Neural progenitor cell (in vitro differentiated cells): Measurements from ENCODE around the gene WBP2. TPM values are rescaled to one million over a fixed set of nuclear protein-coding genes. Genes with fewer than 3 reads are reported as not detected.
A peak's percentile ranks its signal among the peaks of the same experiment; 100 is the strongest.

ENCODE experiments used
- DNase-seq: peaks from one replicate; pipeline ENCODE4 v3.0.0-alpha.2; 2016; ENCODE audit warnings: low spot score
- H2AFZ ChIP-seq: fragments of 200-600 bp; sonication (generic); replicated peaks from 2 replicates; pipeline ENCODE4 v1.6.1; 2016; ENCODE audit warnings: antibody characterized with exemption
- H3F3A ChIP-seq: fragments of 200-600 bp; sonication (generic); 2 replicates; pipeline ENCODE4 v1.6.1; 2016; ENCODE audit warnings: antibody characterized with exemption, low read depth
- H3K27ac ChIP-seq: fragments of 200-600 bp; sonication (generic); 2 replicates; pipeline ENCODE4 v1.5.1; 2016; ENCODE audit warnings: mild to moderate bottlenecking
- H3K27me3 ChIP-seq: fragments of 200-600 bp; sonication (generic); 2 replicates; pipeline ENCODE4 v1.6.1; 2016; ENCODE audit warnings: mild to moderate bottlenecking, moderate library complexity
- H3K36me3 ChIP-seq: fragments of 200-600 bp; sonication (generic); 2 replicates; pipeline ENCODE4 v1.5.1; 2016
- H3K4me1 ChIP-seq: fragments of 200-600 bp; sonication (generic); 2 replicates; pipeline ENCODE4 v1.6.1; 2016; ENCODE audit warnings: mixed run types
- H3K4me2 ChIP-seq: fragments of 200-600 bp; sonication (generic); 2 replicates; pipeline ENCODE4 v1.6.1; 2016
- H3K4me3 ChIP-seq: fragments of 200-600 bp; sonication (generic); 2 replicates; pipeline ENCODE4 v1.5.1; 2016
- H3K79me2 ChIP-seq: fragments of 200-600 bp; sonication (generic); 2 replicates; pipeline ENCODE4 v1.6.1; 2016; ENCODE audit warnings: low read depth
- H3K9ac ChIP-seq: fragments of 200-600 bp; sonication (generic); 2 replicates; pipeline ENCODE4 v1.6.1; 2016
- H3K9me3 ChIP-seq: fragments of 200-600 bp; sonication (generic); 2 replicates; pipeline ENCODE4 v1.5.1; 2016; ENCODE audit warnings: low read depth
- H4K20me1 ChIP-seq: fragments of 200-600 bp; sonication (generic); 2 replicates; pipeline ENCODE4 v1.6.1; 2016; ENCODE audit warnings: low read depth
- H3K27ac Mint-ChIP-seq: 3 replicates; pipeline ENCODE4 v1.8.0; 2021; ENCODE audit warnings: mixed read lengths
- H3K27me3 Mint-ChIP-seq: 2 replicates; pipeline ENCODE4 v1.8.0; 2022; ENCODE audit warnings: low read depth, mild to moderate bottlenecking, inconsistent platforms, moderate library complexity, mixed read lengths; ENCODE audit not compliant: insufficient read depth
- H3K36me3 Mint-ChIP-seq: 3 replicates; pipeline ENCODE4 v1.8.0; 2021; ENCODE audit warnings: mixed read lengths
- H3K4me1 Mint-ChIP-seq: 3 replicates; pipeline ENCODE4 v1.8.0; 2021; ENCODE audit warnings: mixed read lengths
- H3K4me3 Mint-ChIP-seq: 3 replicates; pipeline ENCODE4 v1.8.0; 2021; ENCODE audit warnings: mild to moderate bottlenecking, moderate library complexity, mixed read lengths
- H3K9me3 Mint-ChIP-seq: 3 replicates; pipeline ENCODE4 v1.8.0; 2020; ENCODE audit warnings: mixed read lengths
- CTCF ChIP-seq: fragments of 200-600 bp; sonication (generic); IDR thresholded peaks from 2 replicates; pipeline ENCODE4 v1.5.1; 2017; ENCODE audit warnings: antibody characterized with exemption, mild to moderate bottlenecking
- EZH2 ChIP-seq: fragments of 200-600 bp; sonication (generic); IDR thresholded peaks from 2 replicates; pipeline ENCODE4 v1.6.1; 2017; ENCODE audit warnings: antibody characterized with exemption, mild to moderate bottlenecking, moderate library complexity
- EZH2phosphoT487 ChIP-seq: fragments of 200-600 bp; sonication (generic); IDR thresholded peaks from 2 replicates; pipeline ENCODE4 v1.6.1; 2017; ENCODE audit warnings: antibody characterized with exemption
- total RNA-seq: library from RNA; depleted of rRNA; stranded (reverse); fragments of >200 nt; gene quantifications from 2 replicates; pipeline ENCODE4 v1.2.3, GENCODE V29; 2015; ENCODE audit warnings: low replicate concordance

The WBP2 gene
- total RNA-seq, 1 donor from 2014 or later, result 20.9 TPM

- Histone ChIP-seq H2AFZ (no peak overlapping the region), H3K79me2 (peaks cover 23% of the 10 kb centered on the region), H3K9ac (no peak overlapping the region), H3K9me3 (no peaks in the 10 kb centered on the region), H3K4me3 (no peak overlapping the region), H3F3A (no peaks in the 10 kb centered on the region), H3K36me3 (no peaks in the 10 kb centered on the region), H3K27ac (no peak overlapping the region), H3K27me3 (no peaks in the 10 kb centered on the region), H3K4me2 (no peak overlapping the region), H3K4me1 (no peaks in the 10 kb centered on the region), H4K20me1 (peaks cover 40% of the 10 kb centered on the region)
- no peak for DNase-seq
- H3K4me1 Mint-ChIP-seq, result no peaks in the 10 kb centered on the region
- H3K27me3 Mint-ChIP-seq, result no peaks in the 10 kb centered on the region
- TF ChIP-seq EZH2phosphoT487 (no peak), CTCF (no peak), EZH2 (no peak)
- no peak overlapping the region for H3K4me3 Mint-ChIP-seq
- peaks cover 9% of the 10 kb centered on the region for H3K36me3 Mint-ChIP-seq
- no peaks in the 10 kb centered on the region for H3K9me3 Mint-ChIP-seq
- no peak overlapping the region for H3K27ac Mint-ChIP-seq
Observed at GRCh38 chr17:75810216-75810615, 44.9 kb downstream of the WBP2 start.

- peaks cover 27% of the 10 kb centered on the region for H3K79me2 ChIP-seq
- Mint-ChIP-seq H3K9me3 (no peaks in the 10 kb centered on the region), H3K27me3 (no peaks in the 10 kb centered on the region), H3K27ac (no peak overlapping the region), H3K4me3 (no peak overlapping the region), H3K4me1 (no peaks in the 10 kb centered on the region), H3K36me3 (peaks cover 9% of the 10 kb centered on the region)
- DNase-seq, result no peak
- H3K4me2 ChIP-seq, result no peak overlapping the region
- no peak overlapping the region for H2AFZ ChIP-seq
- H3K4me3 ChIP-seq, result no peak overlapping the region
- no peaks in the 10 kb centered on the region for H3K4me1 ChIP-seq
- H4K20me1 ChIP-seq, result peaks cover 40% of the 10 kb centered on the region
- no peaks in the 10 kb centered on the region for H3K27me3 ChIP-seq
- H3K27ac ChIP-seq, result no peak overlapping the region
- H3F3A ChIP-seq, result no peaks in the 10 kb centered on the region
- TF ChIP-seq CTCF (no peak), EZH2phosphoT487 (no peak), EZH2 (no peak)
- no peaks in the 10 kb centered on the region for H3K36me3 ChIP-seq
- H3K9me3 ChIP-seq, result no peaks in the 10 kb centered on the region
- no peak overlapping the region for H3K9ac ChIP-seq
Observed at GRCh38 chr17:75809631-75810111, 45.5 kb downstream of the WBP2 start.

- TF ChIP-seq EZH2phosphoT487 (no peak), CTCF (no peak), EZH2 (no peak)
- no peaks in the 10 kb centered on the region for H3K9me3 Mint-ChIP-seq
- H3K9ac ChIP-seq, result no peak overlapping the region
- no peak overlapping the region for H3K4me2 ChIP-seq
- no peaks in the 10 kb centered on the region for H3K27me3 ChIP-seq
- no peak overlapping the region for H2AFZ ChIP-seq
- no peak overlapping the region for H3K4me3 ChIP-seq
- no peaks in the 10 kb centered on the region for H3F3A ChIP-seq
- no peaks in the 10 kb centered on the region for H3K27me3 Mint-ChIP-seq
- peaks cover 44% of the 10 kb centered on the region for H4K20me1 ChIP-seq
- DNase-seq, result no peak
- no peak overlapping the region for H3K27ac Mint-ChIP-seq
- no peaks in the 10 kb centered on the region for H3K9me3 ChIP-seq
- H3K27ac ChIP-seq, result peak overlapping the region; percentile 29
- no peaks in the 10 kb centered on the region for H3K4me1 Mint-ChIP-seq
- no peaks in the 10 kb centered on the region for H3K4me1 ChIP-seq
- H3K79me2 ChIP-seq, result peaks cover 33% of the 10 kb centered on the region
- H3K36me3 ChIP-seq, result no peaks in the 10 kb centered on the region
- H3K36me3 Mint-ChIP-seq, result peaks cover 7% of the 10 kb centered on the region
- peak overlapping the region; percentile 28 for H3K4me3 Mint-ChIP-seq
Observed at GRCh38 chr17:75808905-75809621, 46.1 kb downstream of the WBP2 start.
